ENCODE results near the gene IGFBP7.
A peak's percentile ranks its signal among the peaks of the same experiment; 100 is the strongest.

The IGFBP7 gene

DNA sequence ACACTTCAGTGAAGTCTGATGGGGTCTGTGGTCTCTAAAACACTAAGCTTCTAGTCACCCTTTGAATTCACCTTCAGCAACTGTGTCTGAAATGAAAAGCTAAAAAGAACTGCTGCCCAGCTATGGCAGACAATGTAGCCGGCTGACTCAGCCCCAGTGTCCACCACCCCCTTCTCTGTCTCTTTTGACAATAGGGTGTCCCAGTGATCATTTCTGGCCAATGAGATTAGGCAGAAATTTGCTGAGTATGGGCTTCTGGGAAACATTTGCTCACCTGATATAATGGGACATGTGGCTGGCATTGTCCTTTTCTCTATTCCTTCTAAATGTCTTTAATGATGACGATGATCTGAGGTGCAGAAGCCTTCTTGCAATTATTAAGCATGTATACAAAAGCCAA, 20.6 kb downstream of the IGFBP7 start:
- Histone ChIP-seq H3K4me1 (peaks cover 11% of the 10 kb centered on the region; the same call in 1 of the 2 replicates), H3K27me3 (no peaks in the 10 kb centered on the region), H3K4me3 (no peak overlapping the region), H4K20me1 (peaks cover 49% of the 10 kb centered on the region), H3K4me2 (no peak overlapping the region), H3K27ac (0 out of 2 replicates have a peak overlapping the region, but pooled peaks have one; percentile 2), H3K9ac (no peak overlapping the region), H3K9me3 (no peaks in the 10 kb centered on the region), H3K36me3 (peaks cover 70% of the 10 kb centered on the region)
- TF ChIP-seq Cebpa-rat (IDR thresholded peaks at IDR 0.05), result no peak

DNA sequence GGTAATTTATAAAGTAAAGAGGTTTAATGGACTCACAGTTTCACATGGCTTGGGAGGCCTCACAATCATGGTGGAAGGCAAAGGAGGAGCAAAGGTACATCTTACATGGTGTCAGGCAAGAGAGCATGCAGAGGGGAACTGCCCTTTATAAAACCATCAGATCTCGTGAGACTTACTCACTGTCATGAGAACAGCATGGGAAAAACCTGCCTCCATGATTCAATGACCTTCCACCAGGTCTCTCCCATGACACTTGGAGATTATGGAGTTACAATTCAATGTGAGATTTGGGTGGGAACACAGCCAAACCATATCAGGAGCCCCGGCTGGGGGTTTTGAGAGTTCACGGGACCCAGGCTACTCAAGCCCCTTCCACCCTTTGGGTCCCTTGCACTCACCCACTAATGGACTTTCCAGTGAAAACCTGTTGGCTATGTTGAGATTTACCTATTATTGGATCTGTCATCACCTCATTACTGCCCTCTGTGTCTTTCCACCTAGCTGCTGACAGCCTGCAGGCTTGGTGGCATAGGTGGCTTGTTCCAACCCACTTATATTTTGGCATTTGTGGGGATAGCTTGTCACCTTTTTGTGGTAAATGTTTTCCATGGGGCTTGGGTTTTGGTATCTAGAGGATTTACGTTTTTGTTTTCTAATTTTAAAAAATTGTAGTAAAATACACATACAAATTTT, 24.0 kb downstream of the IGFBP7 start:
- Histone ChIP-seq H3K4me1 (peaks cover 11% of the 10 kb centered on the region; the same call in 1 of the 2 replicates), H3K36me3 (peaks cover 64% of the 10 kb centered on the region), H3K9me3 (no peaks in the 10 kb centered on the region), H3K27me3 (no peaks in the 10 kb centered on the region), H3K4me2 (no peak overlapping the region), H4K20me1 (peaks cover 32% of the 10 kb centered on the region), H3K27ac (no peak overlapping the region), H3K9ac (no peak overlapping the region), H3K4me3 (no peak overlapping the region)
- TF ChIP-seq Cebpa-rat (IDR thresholded peaks at IDR 0.05), result no peak

DNA sequence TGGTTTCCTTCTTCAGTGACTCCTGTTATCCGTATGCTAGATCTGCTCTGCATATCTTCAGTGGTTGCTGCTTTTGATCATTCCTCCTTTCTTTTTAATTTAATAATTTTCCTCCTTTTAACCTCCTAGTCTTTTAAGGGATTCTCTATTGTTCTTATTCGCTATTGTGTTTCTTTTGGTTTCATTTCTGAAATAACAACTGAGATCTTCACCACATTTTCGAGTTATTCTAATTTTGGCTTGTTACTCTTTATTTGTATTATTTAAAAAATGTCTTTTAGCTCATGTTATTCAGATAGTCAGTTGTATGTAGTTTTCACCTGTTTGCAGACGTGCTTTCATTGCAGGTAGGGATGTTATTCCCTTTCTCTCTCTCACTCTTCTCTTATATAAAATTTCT, 24.9 kb downstream of the IGFBP7 start:
- no peak for TF ChIP-seq Cebpa-rat (IDR thresholded peaks at IDR 0.05)
- no peaks in the 10 kb centered on the region for H3K9me3 ChIP-seq
- H3K4me1 ChIP-seq, result peaks cover 7% of the 10 kb centered on the region; the same call in 1 of the 2 replicates
- peaks cover 63% of the 10 kb centered on the region for H3K36me3 ChIP-seq
- H3K27me3 ChIP-seq, result no peaks in the 10 kb centered on the region
- no peak overlapping the region for H3K4me3 ChIP-seq
- no peak overlapping the region for H3K27ac ChIP-seq
- H4K20me1 ChIP-seq, result peaks cover 32% of the 10 kb centered on the region
- H3K4me2 ChIP-seq, result no peak overlapping the region
- H3K9ac ChIP-seq, result no peak overlapping the region

DNA sequence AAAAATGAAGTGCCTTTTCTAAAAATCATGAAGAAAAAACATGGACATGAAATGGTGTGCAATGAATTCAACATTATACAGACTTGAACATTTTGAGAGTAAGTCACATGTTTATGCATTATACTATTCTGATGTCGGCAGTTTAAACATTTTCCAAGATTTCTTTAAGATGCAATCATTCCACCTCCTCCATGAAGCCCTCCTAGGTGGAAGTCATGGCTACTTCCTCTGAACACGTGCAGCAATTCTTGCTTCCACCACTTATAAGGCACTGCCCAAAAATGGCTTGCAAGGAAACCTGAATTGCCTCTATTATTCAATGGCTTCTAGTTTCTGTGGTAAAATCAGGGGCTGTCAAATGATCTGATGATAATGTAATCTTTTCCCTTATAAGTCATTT, 25.8 kb downstream of the IGFBP7 start:
- Histone ChIP-seq H4K20me1 (peaks cover 33% of the 10 kb centered on the region), H3K9ac (no peak overlapping the region), H3K36me3 (peaks cover 58% of the 10 kb centered on the region), H3K9me3 (no peaks in the 10 kb centered on the region), H3K4me1 (peaks cover under 1% of the 10 kb centered on the region; the same call in 1 of the 2 replicates), H3K27ac (no peak overlapping the region), H3K27me3 (no peaks in the 10 kb centered on the region), H3K4me3 (no peak overlapping the region), H3K4me2 (no peak overlapping the region)
- TF ChIP-seq Cebpa-rat (IDR thresholded peaks at IDR 0.05), result no peak

DNA sequence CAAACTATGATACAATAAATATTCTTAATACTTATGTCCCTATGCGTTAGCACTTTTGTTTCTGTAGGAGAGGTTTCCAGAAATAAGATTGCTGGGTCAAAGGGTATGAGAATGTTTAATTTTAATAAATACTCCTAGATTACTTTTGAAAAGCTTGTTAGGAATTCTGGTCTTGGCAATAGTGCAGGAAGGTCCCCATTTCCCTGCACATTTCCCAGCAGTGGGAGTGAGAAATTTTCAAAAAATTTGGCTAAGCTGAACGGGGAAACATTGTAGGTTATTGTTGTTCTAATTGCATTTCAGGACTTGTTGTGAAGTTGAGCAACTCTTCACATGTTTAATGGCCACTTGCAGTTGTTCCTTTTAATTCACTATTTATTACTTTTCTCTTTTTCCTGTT, 27.1 kb downstream of the IGFBP7 start:
- H3K27me3 ChIP-seq, result no peaks in the 10 kb centered on the region
- no peak overlapping the region for H3K9ac ChIP-seq
- TF ChIP-seq Cebpa-rat (IDR thresholded peaks at IDR 0.05), result no peak
- H3K4me3 ChIP-seq, result no peak overlapping the region
- peaks cover 59% of the 10 kb centered on the region for H3K36me3 ChIP-seq
- no peaks in the 10 kb centered on the region for H3K9me3 ChIP-seq
- H4K20me1 ChIP-seq, result peaks cover 44% of the 10 kb centered on the region
- H3K4me2 ChIP-seq, result no peak overlapping the region
- H3K27ac ChIP-seq, result no peak overlapping the region
- no peaks in the 10 kb centered on the region; the same call in 1 of the 2 replicates for H3K4me1 ChIP-seq

DNA sequence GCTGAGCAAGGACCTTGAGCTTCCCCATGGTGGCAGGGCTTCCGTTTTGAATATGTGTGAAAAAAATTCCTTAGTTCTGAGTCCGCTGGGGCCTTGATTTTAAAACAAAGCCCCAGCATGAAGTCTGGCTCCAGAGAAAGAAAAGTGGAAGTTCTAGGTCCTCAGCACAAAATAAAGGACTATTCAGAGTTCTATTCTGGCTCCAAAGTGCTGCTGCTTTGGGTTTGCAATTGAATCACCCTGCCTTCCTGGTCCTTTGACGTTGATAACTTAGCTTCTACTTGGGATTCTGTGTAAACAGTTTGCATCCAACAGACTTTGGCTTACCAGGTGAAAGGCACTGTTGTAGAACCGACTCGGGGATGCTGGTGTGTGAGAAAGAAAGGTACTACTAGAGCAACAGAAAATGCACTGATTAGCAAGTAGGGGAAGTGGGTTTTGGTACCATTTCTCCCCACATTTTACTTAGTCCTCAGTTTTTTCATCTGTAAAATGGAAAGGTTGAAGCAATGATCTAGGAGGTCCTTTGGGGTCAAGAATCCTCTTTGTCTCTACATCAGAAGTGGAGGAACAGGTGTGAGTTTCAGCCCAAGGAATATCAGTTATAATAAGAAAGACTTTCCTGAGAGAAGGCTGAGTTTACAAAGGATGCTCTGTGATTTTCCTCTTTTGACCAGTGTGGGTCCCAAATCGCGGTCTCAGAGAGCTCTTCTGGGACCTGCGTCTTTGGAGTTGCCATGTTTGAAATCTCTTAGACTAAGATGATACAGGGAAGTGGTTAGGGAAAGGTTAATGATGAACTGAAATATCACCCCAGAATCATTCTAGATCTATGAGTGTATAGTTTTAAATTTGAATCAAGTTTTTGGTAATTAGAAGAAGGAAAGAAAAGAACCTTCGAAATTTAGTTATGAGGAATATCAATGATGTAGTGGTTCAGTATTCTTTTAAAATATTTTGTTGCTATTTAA, 28.2 kb downstream of the IGFBP7 start:
- Histone ChIP-seq H3K27me3 (no peaks in the 10 kb centered on the region), H3K36me3 (peaks cover 57% of the 10 kb centered on the region), H3K27ac (no peak overlapping the region; the same call in 1 of the 2 replicates), H4K20me1 (peaks cover 50% of the 10 kb centered on the region), H3K9ac (no peak overlapping the region), H3K9me3 (no peaks in the 10 kb centered on the region), H3K4me2 (no peak overlapping the region), H3K4me3 (no peak overlapping the region), H3K4me1 (no peaks in the 10 kb centered on the region; the same call in 1 of the 2 replicates)
- TF ChIP-seq Cebpa-rat (IDR thresholded peaks at IDR 0.05), result no peak

DNA sequence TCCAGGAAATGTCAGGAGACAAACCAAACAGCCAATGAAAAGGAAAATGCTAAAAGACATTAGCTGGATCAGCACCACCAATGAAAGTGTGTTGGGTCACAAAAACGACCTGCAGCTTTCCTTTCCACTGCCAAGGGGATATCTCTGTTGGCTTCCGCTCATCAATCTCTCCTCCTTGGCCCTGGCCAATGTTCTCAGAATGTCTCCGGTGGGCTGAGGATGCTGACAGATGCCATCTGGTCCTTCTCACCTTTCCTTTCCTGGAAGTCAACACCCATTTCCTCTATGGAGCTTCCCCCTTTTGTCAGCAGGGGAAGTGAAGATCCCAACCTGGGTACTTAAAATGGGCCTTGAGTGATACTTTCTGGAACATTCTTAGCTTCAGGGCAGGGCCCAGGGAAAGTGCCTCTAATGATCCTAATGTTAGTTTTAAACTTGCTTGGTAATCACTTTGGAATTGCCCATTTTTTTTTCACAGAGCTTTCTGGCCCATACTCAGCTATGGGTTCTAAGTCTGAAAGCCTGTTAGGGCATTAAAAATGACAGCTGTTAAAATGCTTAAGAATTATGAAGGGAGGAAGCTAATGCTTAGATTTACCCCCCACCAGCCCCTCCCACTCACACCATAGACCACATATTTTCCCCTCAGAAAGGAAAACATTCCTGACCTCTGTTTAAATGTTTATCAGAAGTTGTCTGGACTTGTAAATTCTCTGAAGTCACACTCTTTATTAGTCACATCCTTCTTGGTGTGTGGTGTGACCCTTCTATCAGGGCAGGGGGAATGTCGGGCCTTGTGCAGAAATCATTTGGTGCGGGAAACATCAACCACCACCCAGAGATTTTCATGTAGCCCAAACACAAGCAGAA, 29.2 kb downstream of the IGFBP7 start:
- Histone ChIP-seq H3K36me3 (peaks cover 54% of the 10 kb centered on the region), H4K20me1 (peaks cover 59% of the 10 kb centered on the region), H3K9ac (no peak overlapping the region), H3K4me2 (no peak overlapping the region), H3K4me3 (no peak overlapping the region), H3K27me3 (no peaks in the 10 kb centered on the region), H3K4me1 (no peaks in the 10 kb centered on the region; the same call in 1 of the 2 replicates), H3K9me3 (no peaks in the 10 kb centered on the region), H3K27ac (no peak overlapping the region)
- no peak for TF ChIP-seq Cebpa-rat (IDR thresholded peaks at IDR 0.05)

DNA sequence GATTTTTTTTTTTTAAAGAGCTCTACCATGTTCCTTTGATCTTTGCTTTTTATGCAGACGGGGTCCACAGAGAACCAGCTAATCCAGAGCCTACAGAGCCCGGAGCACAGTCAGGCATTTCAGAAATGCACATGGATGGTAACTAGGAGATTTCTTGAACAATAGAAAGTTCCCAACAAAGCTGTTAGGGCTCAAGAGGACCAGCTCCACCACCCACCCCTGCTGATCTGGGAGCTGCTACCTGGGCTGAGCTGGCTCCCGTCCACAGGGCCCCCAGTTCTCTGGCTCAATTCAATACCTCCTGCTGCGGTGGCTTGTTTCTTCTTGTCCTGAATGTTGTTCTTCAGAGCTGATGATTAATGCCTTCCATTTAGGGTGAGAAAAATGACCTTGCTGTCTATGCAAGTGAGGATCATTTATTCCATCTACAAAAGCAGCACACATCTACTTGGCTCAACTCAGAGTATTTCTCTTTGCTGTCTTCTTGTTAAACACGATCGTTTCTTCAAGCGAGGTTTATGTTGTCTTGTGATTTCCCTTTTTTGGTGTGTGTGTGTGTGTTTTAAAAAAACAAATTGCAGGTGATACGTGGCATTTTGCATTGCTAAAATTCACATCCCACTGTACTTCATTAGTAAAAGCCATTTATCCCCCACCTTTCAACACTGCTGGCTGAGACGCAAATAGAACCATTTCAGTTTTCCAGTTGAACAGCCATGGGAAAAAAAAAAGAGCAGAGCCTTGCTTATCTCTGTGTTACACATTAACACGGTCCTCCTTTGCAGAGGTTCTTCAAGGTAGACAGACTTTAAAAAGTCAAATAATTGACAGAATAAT, 31.3 kb downstream of the IGFBP7 start:
- no peaks in the 10 kb centered on the region for H3K27me3 ChIP-seq
- peaks cover 56% of the 10 kb centered on the region for H3K36me3 ChIP-seq
- TF ChIP-seq Cebpa-rat (IDR thresholded peaks at IDR 0.05), result no peak
- H3K4me1 ChIP-seq, result no peaks in the 10 kb centered on the region
- H3K27ac ChIP-seq, result no peak overlapping the region
- peaks cover 79% of the 10 kb centered on the region for H4K20me1 ChIP-seq
- H3K9ac ChIP-seq, result no peak overlapping the region
- H3K9me3 ChIP-seq, result no peaks in the 10 kb centered on the region
- H3K4me2 ChIP-seq, result no peak overlapping the region
- no peak overlapping the region for H3K4me3 ChIP-seq
